OCI-LY7 (cell line): Measurements from ENCODE around the gene DHCR7.

ENCODE experiments used
- CTCF ChIP-seq: fragments of 200-600 bp; sonication (generic); conservative IDR thresholded peaks from 2 replicates; pipeline ENCODE4 v1.5.1; 2014; ENCODE audit warnings: mild to moderate bottlenecking, antibody characterized with exemption, low read length, moderate library complexity, mixed read lengths
- EZH2phosphoT487 ChIP-seq: fragments of 200-600 bp; sonication (generic); IDR thresholded peaks from 2 replicates; pipeline ENCODE4 v1.6.1; 2018; ENCODE audit warnings: low read depth, borderline replicate concordance, mild to moderate bottlenecking, mixed run types, antibody characterized with exemption, low read length, moderate library complexity, mixed read lengths

- TF ChIP-seq CTCF = no peak
- TF ChIP-seq EZH2phosphoT487 = no peak
Observed at GRCh38 chr11:71430166-71430565, 18.0 kb downstream of the DHCR7 start.
